Stomach (tissue), 19 donors: Measurements from ENCODE around the gene LIMS4. TPM values are rescaled to one million over a fixed set of nuclear protein-coding genes. Genes with fewer than 3 reads are reported as not detected.
"Not testable (repeated sequence)": the region's sequence is repeated elsewhere in the genome, so short reads cannot be mapped to it uniquely, and the experiment has no call there.

Experiments
- DNase-seq, 2 donors: peaks; one replicate each; pipeline versions ENCODE4 v3.0.0 to v3.0.0-alpha.2; 2013 to 2019
- H3K27ac ChIP-seq, 5 donors: fragments of 200-600 bp in 4 of 5; sonication (generic) in 4 of 5; one replicate each; pipeline ENCODE4 v1.5.1; 2013 to 2019; ENCODE audit warnings: mild to moderate bottlenecking in 1 of 5, moderate library complexity in 1 of 5
- H3K27me3 ChIP-seq, 3 donors: fragments of 200-600 bp; sonication (generic); one replicate each; pipeline ENCODE4 v1.5.1; 2017 to 2019; ENCODE audit warnings: mixed run types in 1 of 3
- H3K36me3 ChIP-seq, 4 donors: fragments of 200-600 bp; sonication (generic); 1 replicate in 3 of 4; 2 replicates in 1 of 4; pipeline ENCODE4 v1.5.1; 2016 to 2019
- H3K4me1 ChIP-seq, 4 donors: fragments of 200-600 bp; sonication (generic); one replicate each; pipeline ENCODE4 v1.5.1; 2016 to 2019
- H3K4me3 ChIP-seq, 4 donors: fragments of 200-600 bp; sonication (generic) in 3 of 4; one replicate each; pipeline ENCODE4 v1.5.1; 2016 to 2019; ENCODE audit warnings: mild to moderate bottlenecking in 1 of 4
- H3K9me3 ChIP-seq, 4 donors: fragments of 200-600 bp; sonication (generic); one replicate each; pipeline ENCODE4 v1.5.1; 2016 to 2019
- WGBS, 5 donors: extraction: QIAGEN DNeasy Blood & Tissue Kit in 3 of 5; methylation state at CpG; one replicate each; pipeline versions ENCODE4 v1.1.5 to v1.1.7; 2013 to 2018; 5-methylcytosine and 5-hydroxymethylcytosine counted together
- intact Hi-C: fragments of 100-400 bp; cut with DNase I; formaldehyde crosslinking; loops from one replicate; pipeline ENCODE4 v1.15.1; 2023; ENCODE audit warnings: low total_unique reads
- long read RNA-seq, 10 donors: transcript quantifications; one replicate each; lab custom pipeline, GENCODE V29; 2026
- polyA plus RNA-seq, 3 donors: library from polyadenylated mRNA; stranded (reverse); fragments of 200-250 nt; gene quantifications; one replicate each; pipeline ENCODE4 v1.2.3, GENCODE V29; 2013
- total RNA-seq, 5 donors: library from RNA; depleted of rRNA; stranded (reverse); fragments of >200 nt; gene quantifications; one replicate each; pipeline versions ENCODE4 v1.1.0 to v1.2.3, GENCODE V29; 2014 to 2016
- donor health status: healthy with polysubstance abuse.
- donor health status: Bipolar disorder and iron deficiency.
- donor health status: healthy.

The LIMS4 gene
- total RNA-seq (10 to 100 TPM in 1 of 5 donors, 1 to 10 TPM in 1, not detected in 3; 4.4 to 12.5 TPM), polyA plus RNA-seq (1 to 10 TPM in 1 of 3 donors, under 1 TPM in 1, not detected in 1; 0.28 to 1.4 TPM)
- long read RNA-seq, donor 1 = 0 reads
- long read RNA-seq, donor 2 = 0 reads
- long read RNA-seq, donor 3, partial matches to known transcripts = 0 of 1 reads
- long read RNA-seq, donor 3, other reads (novel, unspliced or antisense) = 0 of 1 reads
- long read RNA-seq, donor 4 = 0 reads
- long read RNA-seq, donor 5 = 0 reads
- long read RNA-seq, donor 6 = 0 reads
- long read RNA-seq, donor 7 = 0 reads
- long read RNA-seq, donor 8 = 0 reads
- long read RNA-seq, donor 9 = 0 reads
- long read RNA-seq, donor 10 = 0 reads

- intact Hi-C loops, H3K27ac ChIP-seq, H3K27me3 ChIP-seq, H3K9me3 ChIP-seq, H3K4me3 ChIP-seq, H3K4me1 ChIP-seq, H3K36me3 ChIP-seq, DNase-seq: not testable (repeated sequence)
- WGBS, 5 donors = no CpG with 5 or more reads among the region's 29 CpGs
Observed at GRCh38 chr2:110472171-110473058, at the start of gene LIMS4. Gene LIMS4, minus strand, starts transcription at chr2:110472816. Its CDS starts 38 bp downstream, at chr2:110472778.

- H3K4me1 ChIP-seq, intact Hi-C loops, DNase-seq, H3K27ac ChIP-seq, H3K4me3 ChIP-seq, H3K9me3 ChIP-seq, H3K36me3 ChIP-seq, H3K27me3 ChIP-seq: not testable (repeated sequence)
- no CpG with 5 or more reads among the region's 8 CpGs for WGBS, 5 donors
Observed at GRCh38 chr2:110499755-110500377, 27.2 kb upstream of the LIMS4 start.

GRCh38 chr2:110496027-110496426 lies 23.4 kb upstream of the LIMS4 start:
- H3K9me3 ChIP-seq, H3K27me3 ChIP-seq, H3K36me3 ChIP-seq, intact Hi-C loops, H3K27ac ChIP-seq, DNase-seq, H3K4me1 ChIP-seq, H3K4me3 ChIP-seq: not testable (repeated sequence)
- WGBS, 5 donors = no CpG with 5 or more reads among the region's 6 CpGs

- DNase-seq, H3K36me3 ChIP-seq, H3K4me3 ChIP-seq, H3K9me3 ChIP-seq, intact Hi-C loops, H3K27me3 ChIP-seq, H3K4me1 ChIP-seq, H3K27ac ChIP-seq: not testable (repeated sequence)
- no CpG with 5 or more reads among the region's 3 CpGs for WGBS, 5 donors
Observed at GRCh38 chr2:110494488-110494887, 21.9 kb upstream of the LIMS4 start.

GRCh38 chr2:110488991-110489390 lies 16.4 kb upstream of the LIMS4 start:
- H3K4me1 ChIP-seq, DNase-seq, H3K4me3 ChIP-seq, H3K36me3 ChIP-seq, H3K27ac ChIP-seq, intact Hi-C loops, H3K9me3 ChIP-seq, H3K27me3 ChIP-seq: not testable (repeated sequence)
- no CpG with 5 or more reads among the region's 1 CpG for WGBS, 5 donors

GRCh38 chr2:110482697-110483096 lies 10.1 kb upstream of the LIMS4 start:
- DNase-seq, H3K4me1 ChIP-seq, H3K36me3 ChIP-seq, H3K27ac ChIP-seq, H3K27me3 ChIP-seq, H3K4me3 ChIP-seq, H3K9me3 ChIP-seq, intact Hi-C loops: not testable (repeated sequence)
- no CpG with 5 or more reads among the region's 4 CpGs for WGBS, 5 donors

- H3K9me3 ChIP-seq, H3K4me3 ChIP-seq, H3K27me3 ChIP-seq, H3K27ac ChIP-seq, H3K36me3 ChIP-seq, H3K4me1 ChIP-seq, DNase-seq, intact Hi-C loops: not testable (repeated sequence)
- WGBS, 5 donors = no CpG with 5 or more reads among the region's 3 CpGs
Observed at GRCh38 chr2:110481200-110481599, 8.6 kb upstream of the LIMS4 start.

GRCh38 chr2:110480084-110480483 lies 7.5 kb upstream of the LIMS4 start:
- H3K4me1 ChIP-seq, DNase-seq, H3K36me3 ChIP-seq, H3K27me3 ChIP-seq, H3K9me3 ChIP-seq, H3K27ac ChIP-seq, intact Hi-C loops, H3K4me3 ChIP-seq: not testable (repeated sequence)
- no CpG with 5 or more reads among the region's 4 CpGs for WGBS, 5 donors

GRCh38 chr2:110477370-110477769 lies 4.8 kb upstream of the LIMS4 start:
- H3K27ac ChIP-seq, H3K9me3 ChIP-seq, H3K4me1 ChIP-seq, DNase-seq, H3K27me3 ChIP-seq, H3K36me3 ChIP-seq, intact Hi-C loops, H3K4me3 ChIP-seq: not testable (repeated sequence)
- WGBS, 5 donors = no CpG with 5 or more reads among the region's 7 CpGs

- intact Hi-C loops = not testable (repeated sequence)
Observed at GRCh38 chr2:110476952-110477351, 4.3 kb upstream of the LIMS4 start.

GRCh38 chr2:110475627-110476359 lies 3.2 kb upstream of the LIMS4 start:
- intact Hi-C loops = not testable (repeated sequence)
- no CpG with 5 or more reads among the region's 3 CpGs for WGBS, 5 donors

More at GRCh38 chr2:110476952-110477351, 4.3 kb upstream of the LIMS4 start:
- H3K27me3 ChIP-seq, H3K4me1 ChIP-seq, DNase-seq, H3K4me3 ChIP-seq, H3K36me3 ChIP-seq, H3K9me3 ChIP-seq, H3K27ac ChIP-seq: not testable (repeated sequence)
- no CpG with 5 or more reads among the region's 6 CpGs for WGBS, 5 donors

More at GRCh38 chr2:110475627-110476359, 3.2 kb upstream of the LIMS4 start:
- not testable (repeated sequence) for H3K4me3 ChIP-seq, H3K9me3 ChIP-seq, H3K4me1 ChIP-seq, H3K27ac ChIP-seq, H3K27me3 ChIP-seq, DNase-seq, H3K36me3 ChIP-seq
